Upper lobe of left lung (tissue), 6 donors: ENCODE data around the gene E2F4. TPM values are rescaled to one million over a fixed set of nuclear protein-coding genes. Genes with fewer than 3 reads are reported as not detected.

ENCODE experiments used
- ATAC-seq, 2 donors: fragments of 200-7000 bp; cut with Tn5 transposase; one replicate each; pipeline ENCODE4 v1.9.1; 2022; ENCODE audit warnings: mild to moderate bottlenecking in 2 of 2, moderate library complexity in 2 of 2; ENCODE audit not compliant: low FRiP score in 2 of 2
- DNase-seq, 2 donors: peaks; one replicate each; pipeline ENCODE4 v3.0.0-alpha.2; 2019 to 2020
- H3K27ac ChIP-seq, 4 donors: fragments of 200-600 bp; sonication (generic); one replicate each; pipeline ENCODE4 v1.5.1; 2016 to 2019
- H3K27me3 ChIP-seq, 4 donors: fragments of 200-600 bp; sonication (generic); one replicate each; pipeline ENCODE4 v1.5.1; 2017 to 2019
- H3K36me3 ChIP-seq, 4 donors: fragments of 200-600 bp; sonication (generic); one replicate each; pipeline ENCODE4 v1.5.1; 2016 to 2019
- H3K4me1 ChIP-seq, 4 donors: fragments of 200-600 bp; sonication (generic); one replicate each; pipeline ENCODE4 v1.5.1; 2018 to 2019
- H3K4me3 ChIP-seq, 4 donors: fragments of 200-600 bp; sonication (generic); one replicate each; pipeline ENCODE4 v1.5.1; 2017 to 2019; ENCODE audit warnings: mild to moderate bottlenecking in 2 of 4, moderate library complexity in 1 of 4
- H3K9me3 ChIP-seq, 4 donors: fragments of 200-600 bp; sonication (generic); one replicate each; pipeline ENCODE4 v1.5.1; 2018 to 2019
- EP300 ChIP-seq, 4 donors: sonication (generic); formaldehyde crosslinking; IDR thresholded peaks; one replicate each; pipeline ENCODE4 v1.5.1; 2017; ENCODE audit warnings: antibody characterized with exemption in 4 of 4, control low read depth in 2 of 4
- POLR2A ChIP-seq, 4 donors: fragments of 450-650 bp; IDR thresholded peaks; one replicate each; pipeline ENCODE4 v1.5.1; 2016 to 2017; ENCODE audit warnings: antibody characterized with exemption in 4 of 4, mild to moderate bottlenecking in 2 of 4
- POLR2AphosphoS5 ChIP-seq, 2 donors: sonication (generic); formaldehyde crosslinking; IDR thresholded peaks; one replicate each; pipeline ENCODE4 v1.5.1; 2017; ENCODE audit warnings: antibody characterized with exemption in 2 of 2
- WGBS, 2 donors: methylation state at CpG; one replicate each; pipeline ENCODE4 v1.1.5; 2017 to 2018; 5-methylcytosine and 5-hydroxymethylcytosine counted together
- total RNA-seq, 6 donors: library from RNA; depleted of rRNA in 4 of 6; stranded (reverse); fragments of >200 nt in 4 of 6; gene quantifications; one replicate each; pipeline versions ENCODE4 v1.1.0 to v1.2.1, GENCODE V29; 2016 to 2021
- TF ChIP-seq, protein P1 (sequence below), 6 experiments: fragments of 450-650 bp in 4 of 6; fragments of 200-600 bp in 2 of 6; sonication (generic) in 2 of 6; IDR thresholded peaks; one replicate each; pipeline ENCODE4 v1.5.1; 2016 to 2019; ENCODE audit warnings: antibody characterized with exemption in 6 of 6
- donor health status: DM: no; HTN: no; CAD: no; lungs with moderate emphysema.
- donor health status: DM: no; HTN: yes; CAD: no; lungs with severe emphysema.

Gene E2F4
- total RNA-seq, 6 donors from 2014 or later: 55.7 to 124 (median 85.4) TPM

- DNase-seq: peak in 1 of 2 donors; percentile 52
- Histone ChIP-seq H3K27me3 (peaks cover 0 to 24% (median 8%) of the 10 kb centered on the region in 4 donors), H3K9me3 (no peaks in the 10 kb centered on the region), H3K36me3 (no peaks in the 10 kb centered on the region), H3K27ac (peak overlapping the region; percentile 87 to 96 (median 93)), H3K4me1 (peaks cover 44 to 67% (median 64%) of the 10 kb centered on the region in 4 donors), H3K4me3 (peak overlapping the region in 3 of 4 donors; percentile 42 to 57 (median 52))
- 8 to 13% methylated on average over 19 to 24 of the region's 24 CpGs for WGBS, 2 donors
- TF ChIP-seq POLR2AphosphoS5 (IDR thresholded peaks at IDR 0.05): no peak
- TF ChIP-seq, protein P1, sequence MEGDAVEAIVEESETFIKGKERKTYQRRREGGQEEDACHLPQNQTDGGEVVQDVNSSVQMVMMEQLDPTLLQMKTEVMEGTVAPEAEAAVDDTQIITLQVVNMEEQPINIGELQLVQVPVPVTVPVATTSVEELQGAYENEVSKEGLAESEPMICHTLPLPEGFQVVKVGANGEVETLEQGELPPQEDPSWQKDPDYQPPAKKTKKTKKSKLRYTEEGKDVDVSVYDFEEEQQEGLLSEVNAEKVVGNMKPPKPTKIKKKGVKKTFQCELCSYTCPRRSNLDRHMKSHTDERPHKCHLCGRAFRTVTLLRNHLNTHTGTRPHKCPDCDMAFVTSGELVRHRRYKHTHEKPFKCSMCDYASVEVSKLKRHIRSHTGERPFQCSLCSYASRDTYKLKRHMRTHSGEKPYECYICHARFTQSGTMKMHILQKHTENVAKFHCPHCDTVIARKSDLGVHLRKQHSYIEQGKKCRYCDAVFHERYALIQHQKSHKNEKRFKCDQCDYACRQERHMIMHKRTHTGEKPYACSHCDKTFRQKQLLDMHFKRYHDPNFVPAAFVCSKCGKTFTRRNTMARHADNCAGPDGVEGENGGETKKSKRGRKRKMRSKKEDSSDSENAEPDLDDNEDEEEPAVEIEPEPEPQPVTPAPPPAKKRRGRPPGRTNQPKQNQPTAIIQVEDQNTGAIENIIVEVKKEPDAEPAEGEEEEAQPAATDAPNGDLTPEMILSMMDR (IDR thresholded peaks at IDR 0.05): peak in 4 of 6 experiments; percentile 4 to 53 (median 30)
- ATAC-seq: no peak
These were observed 22.2 kb upstream of the E2F4 start for GRCh38 chr16:67169642-67170167.

DNA sequence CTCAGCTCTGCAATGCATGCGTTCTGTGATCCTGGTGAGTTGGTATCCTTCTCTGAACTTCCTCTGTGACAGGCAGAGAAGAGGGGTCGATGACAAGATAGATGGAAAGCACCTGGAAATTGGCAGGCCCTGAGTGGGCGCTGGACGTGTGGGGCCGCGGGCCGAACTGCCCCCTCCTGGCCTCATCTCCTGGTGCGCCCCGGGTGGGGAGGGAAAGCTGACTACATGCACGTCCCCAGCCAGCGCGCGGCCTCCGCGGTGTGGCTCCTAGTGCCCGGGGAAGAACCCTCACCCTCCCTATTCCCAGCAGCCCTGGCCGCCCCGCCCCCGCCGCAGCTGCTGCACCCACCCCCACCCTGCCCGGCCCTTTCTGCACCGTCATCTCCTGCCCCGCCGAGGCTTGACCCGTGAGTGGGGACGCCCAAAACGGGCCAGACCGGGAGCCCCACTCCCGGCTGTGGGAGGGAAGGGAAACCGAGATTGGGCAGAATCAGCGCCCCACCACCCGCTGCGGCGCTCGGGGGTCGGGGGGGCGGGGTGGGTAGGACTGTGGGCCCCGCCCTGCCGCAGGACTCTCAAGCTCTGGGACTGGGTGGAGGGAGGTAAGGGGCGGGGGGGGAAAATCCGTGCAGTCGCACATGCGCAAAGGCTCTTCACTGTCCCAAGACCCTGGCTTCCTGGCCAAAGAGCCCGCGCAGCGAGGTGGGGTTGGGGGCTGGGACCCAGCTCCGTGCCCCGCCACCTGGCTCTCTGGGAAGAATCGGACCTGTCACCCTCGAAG lies 21.6 kb upstream of the E2F4 start, which contains the start of gene NOL3:
TSS of gene NOL3 (plus strand) at position 371 of the 781 bp plus-strand sequence.
- H3K9me3 ChIP-seq: no peaks in the 10 kb centered on the region
- TF ChIP-seq, protein P1 (IDR thresholded peaks at IDR 0.05): peak in 2 of 6 experiments; percentile 3 to 41
- TF ChIP-seq POLR2AphosphoS5 (IDR thresholded peaks at IDR 0.05) (peak; percentile 56 to 61), EP300 (IDR thresholded peaks at IDR 0.05) (peak in 1 of 4 donors; percentile 16), POLR2A (IDR thresholded peaks at IDR 0.05) (peak in 2 of 4 donors; percentile 37 to 55)
- peaks cover 0 to 17% (median 5%) of the 10 kb centered on the region in 4 donors for H3K27me3 ChIP-seq
- peaks cover 0 to 2% (median 1%) of the 10 kb centered on the region in 4 donors for H3K36me3 ChIP-seq
- peak; percentile 90 to 96 for DNase-seq
- H3K27ac ChIP-seq: peak within 1 kb of the TSS; percentile 87 to 96 (median 93)
- H3K4me1 ChIP-seq: peaks cover 43 to 67% (median 64%) of the 10 kb centered on the region in 4 donors
- H3K4me3 ChIP-seq: peak within 1 kb of the TSS; percentile 19 to 57 (median 47)
- 0% methylated on average over 13 to 15 of the region's 50 CpGs for WGBS, 2 donors
- peak; percentile 75 to 77 for ATAC-seq

DNA sequence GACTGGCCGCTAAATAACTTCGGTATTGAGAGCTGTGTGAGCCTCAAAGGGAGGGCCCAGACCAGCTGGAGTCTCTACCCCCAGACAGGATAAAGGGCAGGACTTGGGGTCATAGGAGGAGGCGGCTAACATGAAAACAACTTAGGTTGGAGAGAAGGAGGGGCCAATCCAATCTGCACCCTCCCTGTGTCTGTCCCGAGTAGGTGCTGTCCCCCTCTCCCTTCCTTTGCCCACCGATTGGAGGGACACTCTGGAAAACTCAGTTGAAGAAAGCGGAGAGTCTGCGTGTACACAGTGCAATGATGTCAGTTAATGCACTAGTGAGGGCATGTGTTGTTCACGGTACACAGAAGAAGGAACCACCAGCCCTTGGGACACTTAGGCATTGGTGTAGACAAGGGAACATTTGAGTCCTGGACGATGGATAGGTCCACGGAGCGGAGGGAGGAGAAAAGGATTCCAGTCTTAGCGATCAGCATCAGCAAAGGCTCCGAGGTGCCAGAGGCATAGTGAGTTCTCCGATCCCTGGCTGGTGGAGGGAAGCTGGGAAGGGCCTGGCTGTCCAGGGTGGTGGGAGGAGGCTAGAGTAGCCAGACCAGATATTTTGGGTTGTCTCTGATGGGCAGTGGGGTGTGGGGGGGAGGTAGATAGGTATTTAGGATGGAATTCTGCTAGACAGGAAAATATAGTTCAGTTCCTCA lies 20.9 kb upstream of the E2F4 start:
- Histone ChIP-seq H3K4me3 (peak overlapping the region; percentile 19 to 57 (median 47)), H3K36me3 (peaks cover 0 to 6% (median 1%) of the 10 kb centered on the region in 4 donors), H3K27me3 (peaks cover 0 to 10% (median 0%) of the 10 kb centered on the region in 4 donors), H3K4me1 (peaks cover 43 to 66% (median 60%) of the 10 kb centered on the region in 4 donors), H3K9me3 (no peaks in the 10 kb centered on the region), H3K27ac (peak overlapping the region; percentile 87 to 96 (median 93))
- 48 to 62% methylated on average over 12 of the region's 14 CpGs for WGBS, 2 donors
- no peak for TF ChIP-seq EP300 (IDR thresholded peaks at IDR 0.05)
- peak in 1 of 4 donors; percentile 6 for TF ChIP-seq POLR2A (IDR thresholded peaks at IDR 0.05)
- peak; percentile 2 to 4 for ATAC-seq
- no peak for DNase-seq

DNA sequence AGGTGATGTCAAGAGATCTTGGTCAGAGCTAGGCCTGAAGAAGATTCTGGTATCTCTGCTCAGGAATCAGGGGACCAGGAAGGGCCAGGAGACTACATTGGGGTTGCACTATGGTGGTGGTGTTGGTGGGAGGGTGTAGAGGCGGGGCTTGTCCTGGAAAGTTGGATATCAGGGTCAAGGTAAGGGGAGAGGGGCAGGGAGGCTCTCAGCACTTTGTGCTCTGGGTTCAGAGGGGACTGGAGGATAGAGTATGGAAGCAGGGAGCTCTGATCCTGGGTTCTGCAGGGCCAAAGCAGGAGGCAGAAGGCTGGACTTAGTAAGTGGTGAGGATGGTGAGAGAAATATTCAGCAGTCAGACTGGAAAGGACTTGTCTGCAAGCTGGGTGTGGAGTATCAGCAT lies 18.6 kb upstream of the E2F4 start:
- H3K27me3 ChIP-seq: peaks cover 0 to 7% (median 0%) of the 10 kb centered on the region in 4 donors
- TF ChIP-seq EP300 (IDR thresholded peaks at IDR 0.05): no peak
- TF ChIP-seq, protein P1 (IDR thresholded peaks at IDR 0.05): no peak
- TF ChIP-seq POLR2AphosphoS5 (IDR thresholded peaks at IDR 0.05): no peak
- TF ChIP-seq POLR2A (IDR thresholded peaks at IDR 0.05): no peak
- ATAC-seq: no peak

More for the DNA sequence above, 18.6 kb upstream of the E2F4 start:
- H3K36me3 ChIP-seq: peaks cover 0 to 6% (median 1%) of the 10 kb centered on the region in 4 donors
- peaks cover 51 to 75% (median 68%) of the 10 kb centered on the region in 4 donors for H3K4me1 ChIP-seq
- no peak for DNase-seq
- peak overlapping the region in 3 of 4 donors; percentile 42 to 53 (median 52) for H3K4me3 ChIP-seq
- WGBS, 2 donors: 89 to 90% methylated on average over 1 of the region's 1 CpG
- no peaks in the 10 kb centered on the region for H3K9me3 ChIP-seq
- peak overlapping the region; percentile 82 to 88 (median 88) for H3K27ac ChIP-seq
